Activated naive CD4-positive, alpha-beta T cell (primary cell): ENCODE measurements around the gene CSNK1E.
A peak's percentile ranks its signal among the peaks of the same experiment; 100 is the strongest.
"Not testable (repeated sequence)": the region's sequence is repeated elsewhere in the genome, so short reads cannot be mapped to it uniquely, and the experiment has no call there.

ENCODE experiments used
- DNase-seq, 4 experiments: peaks; one replicate each; lab custom pipeline; 2025; lab: John Stamatoyannopoulos, UW

Gene CSNK1E

GRCh38 chr22:38317122-38317994 lies at the start of gene CSNK1E:
Gene CSNK1E (minus strand): TSS chr22:38317433. CDS start chr22:38314157, 3,276 bp downstream.
- DNase-seq: peak; percentile 30 to 72 (median 42)

- DNase-seq: not testable (repeated sequence)
Measured at GRCh38 chr22:38365829-38366228, 48.6 kb upstream of the CSNK1E start.

DNA sequence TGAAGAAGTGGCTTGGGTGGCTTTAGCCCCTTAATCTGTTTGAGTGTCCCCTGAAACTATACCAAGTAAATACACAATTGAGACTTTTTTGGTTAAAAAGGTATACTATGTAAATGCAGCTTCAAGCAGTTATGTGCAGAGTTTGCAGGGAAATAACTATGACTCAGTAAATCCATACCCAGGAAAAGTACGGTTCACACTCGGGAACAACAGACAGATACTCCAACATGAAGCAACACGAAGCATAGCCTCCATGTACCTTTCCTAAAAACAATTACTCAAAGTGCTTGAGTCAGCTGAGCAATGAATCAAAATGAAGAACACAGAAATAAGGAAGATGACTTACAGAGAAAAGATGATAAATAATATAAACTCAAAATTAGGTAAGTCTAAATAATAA lies 47.9 kb upstream of the CSNK1E start:
- not testable (repeated sequence) for DNase-seq

DNA sequence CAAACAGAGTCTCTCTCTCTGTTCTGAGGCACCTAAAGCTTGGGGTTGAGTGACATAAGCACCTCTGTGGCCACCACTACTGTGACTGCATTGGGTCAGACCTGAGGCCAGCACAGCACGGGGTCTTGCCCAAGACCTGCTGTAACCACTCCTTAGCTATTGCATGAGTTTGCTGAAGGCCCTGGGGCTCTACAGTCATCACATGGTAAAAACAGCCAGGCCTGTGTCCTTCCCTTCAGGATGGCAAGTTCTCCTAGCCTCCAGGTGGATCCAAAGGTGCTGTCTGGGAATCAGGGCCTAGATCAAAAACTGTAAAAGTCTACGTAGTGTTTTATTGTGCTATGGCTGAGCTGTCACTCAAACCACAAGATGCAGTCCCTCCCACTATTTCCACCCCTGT lies 43.3 kb upstream of the CSNK1E start:
- not testable (repeated sequence) for DNase-seq

DNA sequence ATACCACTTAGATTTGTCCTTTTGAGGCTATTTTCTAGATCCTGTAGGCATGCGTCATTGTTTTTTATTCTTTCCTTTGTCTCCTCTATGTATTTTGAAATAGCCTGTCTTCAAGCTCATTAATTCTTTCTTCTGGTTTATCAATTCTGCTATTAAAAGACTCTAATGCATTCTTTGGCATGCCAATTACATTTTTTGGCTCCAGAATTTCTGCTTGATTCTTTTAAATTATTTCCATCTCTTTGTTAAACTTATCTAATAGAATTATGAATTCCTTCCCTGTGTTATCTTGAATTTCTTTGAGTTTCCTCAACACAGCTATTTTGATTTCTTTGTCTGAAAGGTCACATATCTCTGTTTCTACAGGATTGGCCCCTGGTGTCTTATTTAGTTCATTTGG lies 42.6 kb upstream of the CSNK1E start:
- DNase-seq: not testable (repeated sequence)

DNA sequence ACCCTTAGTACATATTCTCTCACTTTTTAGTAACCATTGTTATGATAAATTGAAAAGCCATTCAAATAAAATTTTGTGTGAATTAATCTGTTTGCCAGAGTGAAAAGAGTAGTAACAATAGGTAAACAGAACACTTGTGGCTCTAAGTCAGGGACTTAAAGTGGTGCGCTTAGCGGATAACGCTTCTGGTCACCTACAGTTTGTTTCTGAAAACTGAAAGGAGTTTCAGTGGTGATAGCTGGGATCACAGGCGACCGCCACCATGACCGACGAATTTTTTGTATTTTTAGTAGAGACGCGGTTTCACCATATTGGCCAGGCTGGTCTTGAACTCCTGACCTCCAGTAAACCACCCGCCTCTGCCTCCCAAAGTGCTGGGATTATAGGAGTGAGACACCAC lies 40.7 kb upstream of the CSNK1E start:
- not testable (repeated sequence) for DNase-seq

DNA sequence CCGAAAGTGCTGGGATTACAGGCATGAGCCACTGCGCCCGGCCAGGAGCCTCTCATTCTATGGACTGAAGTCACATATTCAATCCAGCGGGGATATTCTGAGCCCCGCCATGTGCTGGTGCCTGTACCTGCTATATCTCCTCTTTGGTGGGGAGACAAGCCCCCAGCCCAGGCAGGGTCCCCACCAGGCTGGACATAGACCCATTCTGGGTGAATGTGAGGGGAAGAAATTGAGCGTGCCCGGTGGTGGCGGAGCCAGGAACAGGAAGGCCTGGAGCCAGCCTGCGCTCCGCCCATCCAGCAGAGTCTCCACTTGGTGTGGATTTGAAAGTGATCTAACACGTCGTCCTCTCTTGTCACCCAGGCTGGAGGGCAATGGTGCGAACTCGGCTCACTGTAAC lies 38.0 kb upstream of the CSNK1E start:
- no peak for DNase-seq

- DNase-seq: no peak
Measured at GRCh38 chr22:38353701-38354100, 36.5 kb upstream of the CSNK1E start.

DNA sequence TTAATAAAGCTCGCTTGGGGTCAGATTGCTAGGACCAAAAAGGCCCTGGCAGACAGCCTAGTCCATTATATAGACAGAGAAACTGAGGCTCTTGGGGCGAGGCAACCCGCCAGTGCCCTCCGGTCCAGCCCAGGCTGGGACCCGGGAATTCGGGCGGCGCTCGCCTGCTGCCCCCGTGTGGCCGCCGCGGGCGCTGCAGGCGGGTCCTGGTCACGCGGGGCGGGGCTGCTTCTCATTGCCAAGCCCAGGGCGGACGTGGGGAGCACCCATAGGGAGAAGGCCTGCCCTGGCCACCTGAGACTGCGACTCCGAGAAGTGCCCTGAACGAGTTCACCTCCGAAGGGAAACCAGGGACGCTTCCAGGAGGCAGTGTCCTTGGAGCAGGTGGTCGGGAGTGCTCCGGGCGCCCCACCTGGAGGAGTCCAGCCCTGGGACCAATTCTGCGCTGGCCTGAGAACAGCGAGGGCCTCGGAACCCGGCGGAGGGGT lies 36.0 kb upstream of the CSNK1E start:
- DNase-seq: peak; percentile 43 to 63 (median 46)

GRCh38 chr22:38352436-38352835 lies 35.2 kb upstream of the CSNK1E start:
- no peak for DNase-seq

- no peak for DNase-seq
Measured at GRCh38 chr22:38350444-38351359, 33.5 kb upstream of the CSNK1E start.

DNA sequence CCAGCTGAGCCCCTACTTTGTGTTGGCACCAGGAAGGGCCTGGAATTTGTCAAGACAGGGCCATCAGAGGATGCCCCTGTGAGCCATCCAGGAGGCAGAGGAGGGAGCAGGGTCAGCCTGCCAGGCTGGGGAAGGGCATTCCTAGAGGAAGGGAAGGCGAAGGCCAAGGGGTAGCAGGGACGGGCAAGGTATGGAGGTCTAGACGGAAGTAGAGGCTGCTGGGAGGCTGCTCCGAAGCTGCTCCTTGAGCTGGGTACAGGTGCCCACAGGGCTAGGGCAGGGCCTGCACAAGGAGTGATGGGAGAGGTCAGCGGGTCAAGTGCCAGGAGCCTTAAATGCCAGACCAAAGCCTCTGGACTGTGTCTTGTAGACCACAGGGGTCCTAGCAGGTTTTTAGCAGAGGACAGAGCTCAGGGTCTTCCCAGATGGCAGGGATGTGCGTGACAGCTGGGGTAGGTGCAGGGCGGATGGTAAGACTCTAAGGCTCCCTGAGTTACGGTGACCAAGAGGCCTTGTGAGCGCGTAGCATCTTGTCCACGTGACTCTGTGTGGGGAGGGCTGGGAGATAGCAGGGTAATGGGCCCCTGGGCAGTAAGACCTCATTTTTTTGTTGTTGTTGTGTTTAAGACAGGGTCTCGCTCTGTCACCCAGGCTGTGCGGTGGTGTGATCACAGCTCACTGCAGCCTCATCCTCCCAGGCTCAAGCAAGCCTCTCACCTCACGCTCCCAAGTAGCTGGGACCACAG lies 31.7 kb upstream of the CSNK1E start:
- DNase-seq: no peak

GRCh38 chr22:38347944-38348750 lies 30.9 kb upstream of the CSNK1E start:
- no peak for DNase-seq

- no peak for DNase-seq
Measured at GRCh38 chr22:38347181-38347943, 30.1 kb upstream of the CSNK1E start.

GRCh38 chr22:38346506-38346905 lies 29.3 kb upstream of the CSNK1E start:
- DNase-seq: no peak

- DNase-seq: no peak
Measured at GRCh38 chr22:38345782-38346181, 28.5 kb upstream of the CSNK1E start.

DNA sequence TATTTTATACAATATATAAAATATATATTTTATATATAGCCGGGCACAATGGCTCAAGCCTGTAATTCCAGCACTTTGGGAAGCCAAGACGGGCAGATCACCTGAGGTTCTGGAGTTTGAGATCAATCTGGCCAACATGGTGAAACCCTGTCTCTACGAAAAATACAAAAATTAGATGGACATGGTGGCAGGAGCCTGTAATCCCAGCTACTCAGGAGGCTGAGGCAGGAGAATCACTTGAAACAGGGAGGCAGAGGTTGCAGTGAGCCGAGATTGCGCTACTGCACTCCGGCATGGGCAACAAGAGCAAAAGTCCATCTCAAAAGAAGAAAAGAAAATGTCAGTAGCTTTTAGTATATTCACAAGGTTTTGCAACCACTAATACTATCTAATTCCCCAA lies 22.7 kb upstream of the CSNK1E start:
- not testable (repeated sequence) for DNase-seq

- no peak for DNase-seq
Measured at GRCh38 chr22:38338772-38339379, 21.6 kb upstream of the CSNK1E start.

DNA sequence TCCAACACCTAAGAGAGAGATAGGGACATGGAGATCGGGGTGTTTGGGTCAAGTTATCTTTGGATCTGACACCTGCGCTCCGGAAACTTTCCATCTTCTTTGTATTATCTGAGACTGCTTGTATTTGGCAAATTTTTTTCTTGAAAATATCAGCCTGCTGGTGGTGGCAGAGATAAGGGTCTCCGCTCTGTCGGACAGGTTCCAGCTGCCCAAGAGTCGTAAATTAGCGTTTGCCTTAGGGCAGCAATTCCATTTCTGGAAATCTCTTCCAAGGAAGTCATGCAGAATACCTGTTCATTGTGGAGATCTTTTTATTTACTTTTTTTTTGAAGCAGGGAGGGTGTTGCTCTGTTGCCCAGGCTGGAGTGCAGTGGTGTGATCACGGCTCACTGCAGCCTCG lies 19.5 kb upstream of the CSNK1E start:
- DNase-seq: no peak

- DNase-seq: no peak
Measured at GRCh38 chr22:38335077-38335476, 17.8 kb upstream of the CSNK1E start.
